ENCODE results near the gene PROB1.
"Not testable (repeated sequence)": the region's sequence is repeated elsewhere in the genome, so short reads cannot be mapped to it uniquely, and the experiment has no call there.

The PROB1 gene

DNA sequence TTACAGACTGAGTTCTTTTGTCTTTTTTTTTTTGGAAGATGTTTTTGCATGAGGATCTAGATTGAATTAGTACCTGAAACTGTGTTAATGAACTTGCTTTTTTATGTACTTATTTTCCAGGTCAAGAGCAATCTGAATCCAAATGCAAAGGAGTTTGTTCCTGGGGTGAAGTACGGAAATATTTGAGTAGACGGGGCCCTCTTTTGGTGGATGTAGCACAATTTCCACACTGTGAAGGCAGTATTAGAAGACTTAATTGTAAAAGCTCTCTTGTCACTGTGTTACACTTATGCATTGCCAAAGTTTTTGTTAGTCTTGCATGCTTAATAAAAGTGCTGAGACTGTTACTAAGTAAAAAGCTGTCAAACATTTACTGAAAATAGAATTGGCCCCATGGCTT, 26.3 kb downstream of the PROB1 start:
- no peak overlapping the region for H3K4me3 Mint-ChIP-seq
- H3K27me3 Mint-ChIP-seq: no peaks in the 10 kb centered on the region
- H3K9me3 Mint-ChIP-seq: no peaks in the 10 kb centered on the region
- no peaks in the 10 kb centered on the region for H3K4me1 Mint-ChIP-seq (ENCODE audit: low read depth)
- H3K27ac Mint-ChIP-seq: no peak overlapping the region
- intact Hi-C loops (cut with micrococcal nuclease): no loop called here
- peaks cover 90% of the 10 kb centered on the region for H3K36me3 Mint-ChIP-seq (ENCODE audit: low read depth)

- Mint-ChIP-seq H3K4me3 (no peak overlapping the region), H3K9me3 (no peaks in the 10 kb centered on the region), H3K36me3 (ENCODE audit: low read depth) (peaks cover 73% of the 10 kb centered on the region), H3K27me3 (no peaks in the 10 kb centered on the region), H3K4me1 (ENCODE audit: low read depth) (peaks cover 6% of the 10 kb centered on the region), H3K27ac (no peak overlapping the region)
- intact Hi-C loops (cut with micrococcal nuclease): no loop called here
Observed at GRCh38 chr5:139364466-139364865, 30.4 kb downstream of the PROB1 start.

DNA sequence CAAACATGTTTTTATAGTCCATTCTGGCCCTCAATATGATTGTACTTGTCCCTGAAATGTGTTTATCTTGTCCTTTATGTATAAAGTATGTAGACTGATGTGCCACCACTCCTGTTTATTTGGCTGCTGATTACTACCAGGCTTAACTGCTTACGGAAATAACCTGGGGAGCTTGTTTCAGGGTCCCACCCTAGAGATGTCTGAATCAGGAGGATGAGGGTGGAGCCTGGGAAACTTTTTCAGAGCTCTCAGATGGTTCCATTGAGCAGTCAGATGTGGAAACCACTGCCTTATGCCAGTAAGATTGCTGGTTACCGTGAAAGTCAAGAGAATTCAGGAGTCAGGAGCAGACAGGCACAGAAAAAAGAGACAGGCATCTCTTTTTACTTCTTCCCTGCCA, 31.0 kb downstream of the PROB1 start:
- Mint-ChIP-seq H3K27ac (no peak overlapping the region), H3K9me3 (no peaks in the 10 kb centered on the region), H3K27me3 (no peaks in the 10 kb centered on the region), H3K4me1 (ENCODE audit: low read depth) (peaks cover 6% of the 10 kb centered on the region), H3K4me3 (no peak overlapping the region), H3K36me3 (ENCODE audit: low read depth) (peaks cover 72% of the 10 kb centered on the region)
- intact Hi-C loops (cut with micrococcal nuclease): no loop called here

- H3K27ac Mint-ChIP-seq: no peak overlapping the region
- H3K27me3 Mint-ChIP-seq: no peaks in the 10 kb centered on the region
- H3K36me3 Mint-ChIP-seq (ENCODE audit: low read depth): peaks cover 70% of the 10 kb centered on the region
- intact Hi-C loops (cut with micrococcal nuclease): no loop called here
- H3K4me3 Mint-ChIP-seq: no peak overlapping the region
- H3K9me3 Mint-ChIP-seq: no peaks in the 10 kb centered on the region
- H3K4me1 Mint-ChIP-seq (ENCODE audit: low read depth): peaks cover 6% of the 10 kb centered on the region
Observed at GRCh38 chr5:139361835-139362429, 33.0 kb downstream of the PROB1 start.

DNA sequence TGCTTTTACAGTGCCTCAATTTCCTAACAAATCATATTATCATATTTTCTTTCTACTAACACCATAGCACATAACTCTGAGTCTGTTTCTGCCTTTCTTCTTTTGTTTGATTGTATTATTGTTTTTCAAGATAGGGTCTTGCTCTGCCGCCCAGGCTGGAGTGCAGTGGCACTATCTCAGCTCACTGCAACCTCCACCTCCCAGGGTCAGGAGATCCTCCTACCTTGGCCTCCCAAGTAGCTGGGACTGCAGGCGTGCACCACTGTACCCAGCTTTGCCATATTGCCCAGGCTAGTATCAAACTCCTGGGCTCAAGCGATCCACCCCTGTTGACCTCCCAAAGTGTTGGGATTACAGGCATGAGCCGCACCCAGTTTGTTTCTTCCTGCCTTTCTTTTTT, 34.5 kb downstream of the PROB1 start:
- Mint-ChIP-seq H3K27ac (peak overlapping the region; percentile 6), H3K9me3 (no peaks in the 10 kb centered on the region), H3K4me1 (ENCODE audit: low read depth) (peaks cover 6% of the 10 kb centered on the region), H3K27me3 (no peaks in the 10 kb centered on the region), H3K36me3 (ENCODE audit: low read depth) (peaks cover 67% of the 10 kb centered on the region), H3K4me3 (no peak overlapping the region)
- intact Hi-C loops (cut with micrococcal nuclease): no loop called here

- Mint-ChIP-seq H3K9me3 (no peaks in the 10 kb centered on the region), H3K4me3 (no peak overlapping the region), H3K27me3 (no peaks in the 10 kb centered on the region), H3K36me3 (ENCODE audit: low read depth) (peaks cover 63% of the 10 kb centered on the region), H3K27ac (no peak overlapping the region), H3K4me1 (ENCODE audit: low read depth) (peaks cover 14% of the 10 kb centered on the region)
- intact Hi-C loops (cut with micrococcal nuclease): no loop called here
Observed at GRCh38 chr5:139358064-139358463, 36.8 kb downstream of the PROB1 start.

GRCh38 chr5:139355900-139356299, 39.0 kb downstream of the PROB1 start:
- H3K27ac Mint-ChIP-seq; intact Hi-C loops (cut with micrococcal nuclease); H3K4me3 Mint-ChIP-seq; H3K27me3 Mint-ChIP-seq; H3K9me3 Mint-ChIP-seq: not testable (repeated sequence)
- Mint-ChIP-seq H3K4me1 (ENCODE audit: low read depth) (peaks cover 18% of the 10 kb centered on the region), H3K36me3 (ENCODE audit: low read depth) (peaks cover 76% of the 10 kb centered on the region)

DNA sequence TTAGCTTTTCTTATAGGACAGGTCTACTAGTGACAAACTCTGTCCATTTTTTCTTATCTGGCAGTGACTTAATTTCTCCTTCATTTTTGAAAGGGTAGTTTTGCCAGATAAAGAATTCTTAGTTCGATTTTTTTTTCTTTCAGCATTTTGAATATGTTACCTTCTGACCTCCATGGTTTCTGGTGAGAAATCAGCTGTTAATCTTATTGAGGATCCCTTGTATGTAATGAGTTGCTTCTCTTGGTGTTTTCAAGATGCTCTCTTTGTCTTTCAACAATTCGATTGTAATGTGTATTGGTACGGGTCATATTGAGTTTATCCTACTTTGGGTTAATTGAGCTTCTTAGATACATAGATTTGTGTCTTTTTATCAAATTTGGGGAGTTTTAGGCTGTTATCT, 40.7 kb downstream of the PROB1 start:
- no peak overlapping the region for H3K4me3 Mint-ChIP-seq
- intact Hi-C loops (cut with micrococcal nuclease): no loop called here
- no peak overlapping the region for H3K27ac Mint-ChIP-seq
- no peaks in the 10 kb centered on the region for H3K27me3 Mint-ChIP-seq
- peaks cover 70% of the 10 kb centered on the region for H3K36me3 Mint-ChIP-seq (ENCODE audit: low read depth)
- H3K9me3 Mint-ChIP-seq: no peaks in the 10 kb centered on the region
- peaks cover 12% of the 10 kb centered on the region for H3K4me1 Mint-ChIP-seq (ENCODE audit: low read depth)

DNA sequence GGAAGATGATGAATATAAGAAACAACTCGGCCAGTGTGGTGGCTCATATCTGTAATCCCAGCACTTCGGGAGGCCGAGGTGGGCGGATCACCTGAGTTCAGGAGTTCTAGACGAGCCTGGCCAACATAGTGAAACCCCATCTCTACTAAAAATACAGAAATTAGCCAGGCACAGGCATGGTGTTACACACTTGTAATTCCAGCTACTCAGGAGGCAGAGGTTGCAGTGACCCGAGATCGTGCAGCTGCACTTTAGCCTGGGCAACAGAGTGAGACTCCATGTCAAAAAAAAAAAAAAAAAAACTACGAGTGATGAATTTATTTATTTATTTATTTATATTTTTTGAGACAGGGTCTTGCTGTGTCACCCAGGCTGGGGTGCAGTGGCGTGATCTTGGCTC, 47.0 kb downstream of the PROB1 start:
- H3K27me3 Mint-ChIP-seq; H3K27ac Mint-ChIP-seq; H3K4me3 Mint-ChIP-seq; intact Hi-C loops (cut with micrococcal nuclease); H3K9me3 Mint-ChIP-seq: not testable (repeated sequence)
- peaks cover 42% of the 10 kb centered on the region for H3K4me1 Mint-ChIP-seq (ENCODE audit: low read depth)
- peaks cover 60% of the 10 kb centered on the region for H3K36me3 Mint-ChIP-seq (ENCODE audit: low read depth)

DNA sequence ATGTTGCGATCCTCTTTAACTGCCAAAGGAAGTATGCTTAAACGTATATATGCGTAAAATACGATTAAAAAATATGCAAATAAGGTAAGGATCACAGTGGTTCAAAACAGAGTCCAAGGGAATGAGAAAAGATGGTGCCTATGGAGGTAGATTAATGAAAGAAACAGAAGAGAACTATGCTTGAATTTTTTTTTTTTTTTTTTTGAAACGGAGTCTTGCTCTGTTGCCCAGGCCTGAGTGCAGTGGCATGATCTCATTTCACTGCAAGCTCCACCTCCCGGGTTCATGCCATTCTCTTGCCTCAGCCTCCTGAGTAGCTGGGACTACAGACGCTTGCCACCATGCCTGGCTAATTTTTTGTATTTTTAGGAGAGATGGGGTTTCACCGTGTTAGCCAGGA, 49.5 kb downstream of the PROB1 start:
- H3K27ac Mint-ChIP-seq; H3K27me3 Mint-ChIP-seq; H3K9me3 Mint-ChIP-seq; intact Hi-C loops (cut with micrococcal nuclease); H3K4me3 Mint-ChIP-seq: not testable (repeated sequence)
- Mint-ChIP-seq H3K36me3 (ENCODE audit: low read depth) (peaks cover 59% of the 10 kb centered on the region), H3K4me1 (ENCODE audit: low read depth) (peaks cover 54% of the 10 kb centered on the region)

DNA sequence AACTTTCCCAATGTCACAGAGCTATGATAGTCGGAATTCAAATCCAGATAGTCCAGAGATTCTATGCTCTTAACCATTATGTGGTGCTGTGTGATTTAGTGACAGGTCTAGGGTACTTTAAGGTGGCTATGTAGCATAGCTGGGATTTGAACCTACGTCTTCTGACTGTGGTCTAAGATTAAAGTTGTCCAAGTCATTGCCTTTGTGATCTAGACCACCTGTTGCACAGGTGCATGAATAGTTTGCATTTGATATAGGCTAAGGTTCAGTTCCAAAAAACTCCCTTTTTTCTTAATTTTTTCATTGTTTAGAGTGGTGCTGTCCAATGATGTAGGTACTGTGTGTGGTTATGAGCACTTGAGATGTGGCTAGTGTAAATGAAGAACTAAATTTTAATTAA, 50.7 kb downstream of the PROB1 start:
- Mint-ChIP-seq H3K27me3 (no peaks in the 10 kb centered on the region), H3K27ac (no peak overlapping the region), H3K36me3 (ENCODE audit: low read depth) (peaks cover 57% of the 10 kb centered on the region), H3K4me1 (ENCODE audit: low read depth) (peaks cover 54% of the 10 kb centered on the region), H3K9me3 (no peaks in the 10 kb centered on the region), H3K4me3 (no peak overlapping the region)
- intact Hi-C loops (cut with micrococcal nuclease): loop anchor here (5.0 kb wide), 1 partner anchor 48 kb away; no protein-coding TSS in a partner anchor

- peak overlapping the region; percentile 6 for H3K4me3 Mint-ChIP-seq
- H3K4me1 Mint-ChIP-seq (ENCODE audit: low read depth): peaks cover 54% of the 10 kb centered on the region
- H3K27me3 Mint-ChIP-seq: no peaks in the 10 kb centered on the region
- intact Hi-C loops (cut with micrococcal nuclease): loop anchor here (5.0 kb wide), 1 partner anchor 49 kb away; no protein-coding TSS in a partner anchor
- H3K36me3 Mint-ChIP-seq (ENCODE audit: low read depth): peaks cover 50% of the 10 kb centered on the region
- no peak overlapping the region for H3K27ac Mint-ChIP-seq
- no peaks in the 10 kb centered on the region for H3K9me3 Mint-ChIP-seq
Observed at GRCh38 chr5:139343476-139343875, 51.4 kb downstream of the PROB1 start.

GRCh38 chr5:139342423-139342723, 52.5 kb downstream of the PROB1 start:
- peak overlapping the region; percentile 96 for H3K27ac Mint-ChIP-seq
- H3K27me3 Mint-ChIP-seq: no peaks in the 10 kb centered on the region
- intact Hi-C loops (cut with micrococcal nuclease): loop anchor here (5.0 kb wide), 1 partner anchor 50 kb away; no protein-coding TSS in a partner anchor
- H3K36me3 Mint-ChIP-seq (ENCODE audit: low read depth): peaks cover 39% of the 10 kb centered on the region
- peak overlapping the region; percentile 97 for H3K4me3 Mint-ChIP-seq
- H3K9me3 Mint-ChIP-seq: no peaks in the 10 kb centered on the region
- peaks cover 53% of the 10 kb centered on the region for H3K4me1 Mint-ChIP-seq (ENCODE audit: low read depth)

- no peaks in the 10 kb centered on the region for H3K27me3 Mint-ChIP-seq
- H3K27ac Mint-ChIP-seq: peak within 1 kb of the TSS; percentile 96
- peaks cover 48% of the 10 kb centered on the region for H3K4me1 Mint-ChIP-seq (ENCODE audit: low read depth)
- H3K9me3 Mint-ChIP-seq: no peaks in the 10 kb centered on the region
- H3K4me3 Mint-ChIP-seq: peak within 1 kb of the TSS; percentile 97
- intact Hi-C loops (cut with micrococcal nuclease): loop anchor here (2.0 to 5.0 kb wide), 2 partner anchors 47 to 50 kb away; no protein-coding TSS in a partner anchor
- peaks cover 33% of the 10 kb centered on the region for H3K36me3 Mint-ChIP-seq (ENCODE audit: low read depth)
Observed at GRCh38 chr5:139341689-139342422, 53.0 kb downstream of the PROB1 start, which contains the start of gene PAIP2. Gene PAIP2 (plus strand): TSS chr5:139341854. CDS start chr5:139363785, 21,931 bp downstream.
